ENCODE data around the gene LYSMD2.
"Not testable (repeated sequence)": the region's sequence is repeated elsewhere in the genome, so short reads cannot be mapped to it uniquely, and the experiment has no call there.

The LYSMD2 gene

GRCh38 chr15:51737522-51738305 is at the start of gene LYSMD2:
LYSMD2 (minus strand) TSS chr15:51737655; CDS start chr15:51737622, 33 bp downstream.
- FAIRE-seq = no peak

- not testable (repeated sequence) for FAIRE-seq
These were observed 49.7 kb upstream of the LYSMD2 start for GRCh38 chr15:51787130-51787529.

- FAIRE-seq = no peak
These were observed 46.5 kb upstream of the LYSMD2 start for GRCh38 chr15:51783967-51784366.

GRCh38 chr15:51782357-51782896 is 45.0 kb upstream of the LYSMD2 start:
- no peak for FAIRE-seq

GRCh38 chr15:51781506-51781905 is 44.1 kb upstream of the LYSMD2 start:
- no peak for FAIRE-seq

- no peak for FAIRE-seq
These were observed 43.2 kb upstream of the LYSMD2 start for GRCh38 chr15:51780636-51781035.

- FAIRE-seq = peak; percentile 23
These were observed 39.6 kb upstream of the LYSMD2 start for GRCh38 chr15:51776952-51777569.

- FAIRE-seq = no peak
These were observed 38.7 kb upstream of the LYSMD2 start for GRCh38 chr15:51775967-51776816.

GRCh38 chr15:51774916-51775315 is 37.5 kb upstream of the LYSMD2 start:
- no peak for FAIRE-seq

- no peak for FAIRE-seq
These were observed 34.3 kb upstream of the LYSMD2 start for GRCh38 chr15:51771773-51772172.

GRCh38 chr15:51770902-51771301 is 33.4 kb upstream of the LYSMD2 start:
- FAIRE-seq = no peak

GRCh38 chr15:51768018-51768417 is 30.6 kb upstream of the LYSMD2 start:
- FAIRE-seq = no peak

- FAIRE-seq = no peak
These were observed 28.9 kb upstream of the LYSMD2 start for GRCh38 chr15:51766341-51766740.

- FAIRE-seq = no peak
These were observed 28.3 kb upstream of the LYSMD2 start for GRCh38 chr15:51765751-51766150.

- FAIRE-seq = no peak
These were observed 23.4 kb upstream of the LYSMD2 start for GRCh38 chr15:51760805-51761204.

GRCh38 chr15:51759557-51760070 is 22.2 kb upstream of the LYSMD2 start:
- FAIRE-seq = no peak

- FAIRE-seq = no peak
These were observed 21.2 kb upstream of the LYSMD2 start for GRCh38 chr15:51758645-51759044.

- FAIRE-seq = no peak
These were observed 20.0 kb upstream of the LYSMD2 start for GRCh38 chr15:51757450-51757849.

- no peak for FAIRE-seq
These were observed 19.0 kb upstream of the LYSMD2 start for GRCh38 chr15:51756482-51756881.

- FAIRE-seq = no peak
These were observed 18.3 kb upstream of the LYSMD2 start for GRCh38 chr15:51755790-51756189.

GRCh38 chr15:51754267-51754666 is 16.8 kb upstream of the LYSMD2 start:
- FAIRE-seq = no peak

GRCh38 chr15:51752888-51753287 is 15.4 kb upstream of the LYSMD2 start:
- FAIRE-seq = no peak

Data from endometrium (tissue), 2 donors.